Naive B cell (primary cell): ENCODE results near the gene ATP10B. TPM values are rescaled to one million over a fixed set of nuclear protein-coding genes. Genes with fewer than 3 reads are reported as not detected.
A peak's percentile ranks its signal among the peaks of the same experiment; 100 is the strongest.

Experiments
- ATAC-seq, 2 donors: fragments of 150-1000 bp; cut with Tn5 transposase; 2 replicates each; pipeline ENCODE4 v1.10.0; 2021; ENCODE audit warnings: low read depth in 2 of 2, mild to moderate bottlenecking in 2 of 2, moderate library complexity in 2 of 2
- DNase-seq: peaks from one replicate; pipeline ENCODE4 v3.0.0; 2022
- H3K27ac Mint-ChIP-seq, 6 donors: one replicate each; pipeline ENCODE4 v1.8.0; 2020 to 2022; ENCODE audit warnings: mild to moderate bottlenecking in 6 of 6, mixed read lengths in 6 of 6, moderate library complexity in 5 of 6, inconsistent platforms in 2 of 6
- H3K27me3 Mint-ChIP-seq, 3 donors: one replicate each; pipeline ENCODE4 v1.8.0; 2021 to 2022; ENCODE audit warnings: mixed read lengths in 3 of 3, mild to moderate bottlenecking in 1 of 3
- H3K36me3 Mint-ChIP-seq, 2 donors: one replicate each; pipeline ENCODE4 v1.8.0; 2020 to 2022; ENCODE audit warnings: mixed read lengths in 2 of 2, inconsistent platforms in 1 of 2, mild to moderate bottlenecking in 1 of 2
- H3K4me1 Mint-ChIP-seq, 3 donors: one replicate each; pipeline ENCODE4 v1.8.0; 2020 to 2022; ENCODE audit warnings: mixed read lengths in 3 of 3, inconsistent platforms in 1 of 3, mild to moderate bottlenecking in 1 of 3, moderate library complexity in 1 of 3
- H3K4me3 Mint-ChIP-seq, 8 donors: one replicate each; pipeline ENCODE4 v1.8.0; 2020 to 2022; ENCODE audit warnings: mild to moderate bottlenecking in 8 of 8, mixed read lengths in 8 of 8, moderate library complexity in 8 of 8, inconsistent platforms in 2 of 8
- H3K9me3 Mint-ChIP-seq, 7 donors: one replicate each; pipeline ENCODE4 v1.8.0; 2020 to 2022; ENCODE audit warnings: mixed read lengths in 7 of 7, mild to moderate bottlenecking in 5 of 7, inconsistent platforms in 2 of 7, moderate library complexity in 1 of 7
- polyA plus RNA-seq, 6 donors: library from polyadenylated mRNA; unstranded; fragments of 300-500 nt; fragmentation: Illumina TruSeq; gene quantifications; one replicate each; pipeline ENCODE4 v1.2.3, GENCODE V29; 2021; ENCODE audit warnings: low read depth in 6 of 6

ATP10B gene
- polyA plus RNA-seq, 6 donors from 2014 or later: not detected

DNA sequence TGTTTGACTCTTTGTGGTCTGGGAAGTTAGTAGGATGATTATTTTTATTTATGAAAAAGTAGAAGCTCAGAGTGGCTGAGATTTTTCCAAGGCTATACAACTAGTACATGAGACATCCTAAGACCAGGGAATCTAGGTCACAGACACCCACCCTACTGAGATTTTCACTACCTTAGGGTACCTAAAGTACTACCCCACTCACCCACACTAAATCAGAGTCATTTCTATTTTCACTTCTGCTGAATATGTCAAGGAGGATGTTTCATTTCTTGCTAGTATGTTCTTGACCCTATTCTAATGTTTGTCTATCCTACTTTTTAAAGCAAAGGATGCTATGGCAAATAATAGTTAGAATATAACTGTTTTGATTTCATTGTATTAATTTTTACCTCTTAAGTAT, 206.0 kb downstream of the ATP10B start:
- Mint-ChIP-seq H3K4me3 (no peak overlapping the region), H3K27me3 (peaks cover 0 to 18% (median 5%) of the 10 kb centered on the region in 3 donors), H3K36me3 (no peaks in the 10 kb centered on the region), H3K9me3 (no peaks in the 10 kb centered on the region), H3K4me1 (no peaks in the 10 kb centered on the region), H3K27ac (no peak overlapping the region)
- DNase-seq (no peak), ATAC-seq (no peak)

GRCh38 chr5:160643616-160644240, 208.3 kb downstream of the ATP10B start:
- no peak for DNase-seq
- Mint-ChIP-seq H3K9me3 (no peaks in the 10 kb centered on the region), H3K27me3 (peaks cover 6 to 33% (median 12%) of the 10 kb centered on the region in 3 donors), H3K4me1 (no peaks in the 10 kb centered on the region), H3K27ac (no peak overlapping the region), H3K36me3 (no peaks in the 10 kb centered on the region), H3K4me3 (no peak overlapping the region)
- ATAC-seq: no peak

DNA sequence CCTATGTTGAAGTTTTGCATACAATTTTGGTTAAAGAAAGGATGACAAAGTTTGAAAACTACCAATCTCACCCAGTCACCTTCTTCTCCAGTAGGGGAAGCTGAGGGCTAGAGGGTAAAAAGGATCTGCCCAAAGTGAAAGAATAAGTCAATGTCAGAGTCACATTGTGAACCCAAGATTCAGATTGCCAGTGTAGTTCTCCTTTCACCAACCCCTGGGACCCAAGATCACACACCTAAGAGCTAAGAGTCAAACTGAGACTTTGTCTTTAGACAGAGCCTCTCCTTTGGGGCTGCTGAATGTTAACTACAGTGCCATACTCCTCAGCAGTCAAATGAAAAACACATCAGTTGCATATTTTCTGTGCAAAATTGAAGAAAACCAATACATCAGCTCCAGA, 210.6 kb downstream of the ATP10B start:
- ATAC-seq (no peak), DNase-seq (no peak)
- Mint-ChIP-seq H3K27me3 (peaks cover 10 to 38% (median 13%) of the 10 kb centered on the region in 3 donors), H3K9me3 (peaks cover 0 to 8% (median 0%) of the 10 kb centered on the region in 7 donors), H3K36me3 (no peaks in the 10 kb centered on the region), H3K4me3 (no peak overlapping the region), H3K27ac (no peak overlapping the region), H3K4me1 (no peaks in the 10 kb centered on the region)

- no peaks in the 10 kb centered on the region for H3K4me1 Mint-ChIP-seq
- no peak overlapping the region for H3K27ac Mint-ChIP-seq
- H3K9me3 Mint-ChIP-seq: peaks cover 0 to 8% (median 0%) of the 10 kb centered on the region in 7 donors
- H3K36me3 Mint-ChIP-seq: no peaks in the 10 kb centered on the region
- DNase-seq (no peak), ATAC-seq (no peak)
- H3K27me3 Mint-ChIP-seq: peaks cover 10 to 38% (median 15%) of the 10 kb centered on the region in 3 donors
- H3K4me3 Mint-ChIP-seq: no peak overlapping the region
Measured at GRCh38 chr5:160640406-160640805, 211.6 kb downstream of the ATP10B start.

GRCh38 chr5:160638161-160638742, 213.8 kb downstream of the ATP10B start:
- no peak overlapping the region for H3K4me3 Mint-ChIP-seq
- no peaks in the 10 kb centered on the region for H3K36me3 Mint-ChIP-seq
- H3K4me1 Mint-ChIP-seq: no peaks in the 10 kb centered on the region
- no peak overlapping the region for H3K27ac Mint-ChIP-seq
- peaks cover 0 to 8% (median 3%) of the 10 kb centered on the region in 7 donors for H3K9me3 Mint-ChIP-seq
- ATAC-seq (no peak), DNase-seq (no peak)
- peaks cover 10 to 31% (median 15%) of the 10 kb centered on the region in 3 donors for H3K27me3 Mint-ChIP-seq

- Mint-ChIP-seq H3K4me1 (no peaks in the 10 kb centered on the region), H3K9me3 (peaks cover 0 to 10% (median 6%) of the 10 kb centered on the region in 7 donors), H3K4me3 (no peak overlapping the region), H3K27me3 (peaks cover 10 to 31% (median 15%) of the 10 kb centered on the region in 3 donors), H3K36me3 (no peaks in the 10 kb centered on the region), H3K27ac (peak overlapping the region in 1 of 6 donors; percentile 14)
- DNase-seq: no peak
- no peak for ATAC-seq
Measured at GRCh38 chr5:160637357-160638090, 214.5 kb downstream of the ATP10B start.

GRCh38 chr5:160635663-160636062, 216.3 kb downstream of the ATP10B start:
- Mint-ChIP-seq H3K9me3 (peaks cover 0 to 10% (median 6%) of the 10 kb centered on the region in 7 donors), H3K36me3 (no peaks in the 10 kb centered on the region), H3K27ac (peak overlapping the region in 1 of 6 donors; percentile 21), H3K4me1 (no peaks in the 10 kb centered on the region), H3K27me3 (peaks cover 10 to 26% (median 15%) of the 10 kb centered on the region in 3 donors), H3K4me3 (no peak overlapping the region)
- DNase-seq (no peak), ATAC-seq (no peak)

GRCh38 chr5:160635046-160635445, 217.0 kb downstream of the ATP10B start:
- peaks cover 0 to 10% (median 6%) of the 10 kb centered on the region in 7 donors for H3K9me3 Mint-ChIP-seq
- H3K4me1 Mint-ChIP-seq: no peaks in the 10 kb centered on the region
- peaks cover 10 to 24% (median 17%) of the 10 kb centered on the region in 3 donors for H3K27me3 Mint-ChIP-seq
- no peak for DNase-seq
- H3K36me3 Mint-ChIP-seq: no peaks in the 10 kb centered on the region
- H3K4me3 Mint-ChIP-seq: no peak overlapping the region
- no peak for ATAC-seq
- H3K27ac Mint-ChIP-seq: no peak overlapping the region

DNA sequence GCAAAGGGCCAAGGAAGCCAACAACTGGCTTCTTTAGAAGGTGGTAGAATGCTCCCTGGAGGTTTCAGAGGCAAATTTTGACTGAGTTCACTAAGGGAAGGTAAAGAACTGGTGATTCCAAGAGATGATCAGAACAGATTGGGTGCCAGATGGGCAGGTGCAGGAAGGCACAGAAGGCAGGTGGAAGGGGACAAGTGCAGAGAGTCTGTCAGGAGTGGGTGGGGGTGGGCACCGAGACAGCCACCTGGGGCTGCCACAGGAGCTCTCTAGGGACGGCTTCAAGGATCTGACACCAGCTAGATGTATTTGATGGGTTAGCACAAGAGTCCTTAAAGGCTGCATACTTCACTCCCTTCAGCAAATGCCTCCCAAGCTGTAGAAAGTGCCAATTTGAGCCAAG, 223.0 kb downstream of the ATP10B start:
- DNase-seq: no peak

GRCh38 chr5:160628619-160628968, 223.4 kb downstream of the ATP10B start:
- ATAC-seq (no peak), DNase-seq (no peak)
- no peaks in the 10 kb centered on the region for H3K36me3 Mint-ChIP-seq
- no peaks in the 10 kb centered on the region for H3K4me1 Mint-ChIP-seq
- peaks cover 6 to 20% (median 12%) of the 10 kb centered on the region in 3 donors for H3K27me3 Mint-ChIP-seq
- peaks cover 0 to 6% (median 1%) of the 10 kb centered on the region in 7 donors for H3K9me3 Mint-ChIP-seq
- H3K4me3 Mint-ChIP-seq: no peak overlapping the region
- no peak overlapping the region for H3K27ac Mint-ChIP-seq

More for the DNA sequence above, 223.0 kb downstream of the ATP10B start:
- peaks cover 0 to 6% (median 1%) of the 10 kb centered on the region in 7 donors for H3K9me3 Mint-ChIP-seq
- peaks cover 6 to 20% (median 12%) of the 10 kb centered on the region in 3 donors for H3K27me3 Mint-ChIP-seq
- no peaks in the 10 kb centered on the region for H3K36me3 Mint-ChIP-seq
- H3K4me3 Mint-ChIP-seq: no peak overlapping the region
- no peak overlapping the region for H3K27ac Mint-ChIP-seq
- no peaks in the 10 kb centered on the region for H3K4me1 Mint-ChIP-seq
- no peak for ATAC-seq

- H3K4me1 Mint-ChIP-seq: no peaks in the 10 kb centered on the region
- H3K27ac Mint-ChIP-seq: no peak overlapping the region
- no peak for DNase-seq
- peaks cover 0 to 5% (median 1%) of the 10 kb centered on the region in 7 donors for H3K9me3 Mint-ChIP-seq
- peaks cover 6 to 21% (median 13%) of the 10 kb centered on the region in 3 donors for H3K27me3 Mint-ChIP-seq
- ATAC-seq: no peak
- no peaks in the 10 kb centered on the region for H3K36me3 Mint-ChIP-seq
- H3K4me3 Mint-ChIP-seq: no peak overlapping the region
Measured at GRCh38 chr5:160627921-160628618, 223.9 kb downstream of the ATP10B start.

DNA sequence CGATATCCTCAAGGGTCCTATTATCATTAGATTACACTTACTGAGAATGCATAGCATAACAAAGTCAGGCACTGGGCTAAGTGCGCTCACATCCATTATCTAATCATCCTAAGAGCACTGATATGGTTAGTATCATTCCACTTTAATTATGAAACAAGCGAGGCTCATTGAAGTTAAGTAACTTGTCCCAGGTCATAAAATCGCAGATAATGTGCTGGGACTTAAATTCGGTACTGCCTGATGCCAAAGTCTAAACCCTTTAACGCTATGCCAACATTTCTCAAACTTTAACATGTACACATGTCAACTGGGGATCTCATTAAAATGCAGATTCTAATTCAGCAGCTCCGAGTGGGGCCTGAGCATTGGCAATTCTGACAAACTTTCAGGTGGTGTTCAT, 225.7 kb downstream of the ATP10B start:
- H3K27me3 Mint-ChIP-seq: peaks cover 6 to 27% (median 21%) of the 10 kb centered on the region in 3 donors
- H3K9me3 Mint-ChIP-seq: peaks cover 0 to 4% (median 0%) of the 10 kb centered on the region in 7 donors
- H3K36me3 Mint-ChIP-seq: no peaks in the 10 kb centered on the region
- no peaks in the 10 kb centered on the region for H3K4me1 Mint-ChIP-seq
- H3K4me3 Mint-ChIP-seq: no peak overlapping the region
- no peak overlapping the region for H3K27ac Mint-ChIP-seq
- no peak for DNase-seq
- ATAC-seq: no peak

DNA sequence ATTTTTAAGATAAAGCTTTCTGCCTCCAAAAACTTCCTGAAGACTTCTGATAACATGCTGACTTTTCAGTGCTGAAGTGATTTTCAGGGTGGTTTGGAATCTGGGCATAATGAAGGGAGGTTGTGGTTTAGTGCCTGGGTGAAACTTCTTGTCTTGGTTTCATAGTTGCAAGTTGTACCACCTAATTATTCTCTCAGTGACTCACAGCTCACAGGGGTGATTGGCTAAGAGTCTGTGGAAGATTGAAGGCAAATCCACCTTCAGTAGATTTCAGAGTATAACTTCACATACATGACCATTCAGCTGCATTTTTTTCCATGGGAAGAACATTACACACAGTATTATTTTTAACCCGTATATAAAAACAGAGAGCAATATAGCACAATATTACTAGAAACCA, 230.5 kb downstream of the ATP10B start:
- no peaks in the 10 kb centered on the region for H3K4me1 Mint-ChIP-seq
- H3K9me3 Mint-ChIP-seq: peaks cover 0 to 4% (median 0%) of the 10 kb centered on the region in 7 donors
- H3K4me3 Mint-ChIP-seq: no peak overlapping the region
- no peaks in the 10 kb centered on the region for H3K36me3 Mint-ChIP-seq
- ATAC-seq: no peak
- no peak for DNase-seq
- H3K27me3 Mint-ChIP-seq: peaks cover 7 to 20% (median 9%) of the 10 kb centered on the region in 3 donors
- H3K27ac Mint-ChIP-seq: no peak overlapping the region
